AG04449 (cell line): ENCODE results near the gene RAB4A.

Experiments used
- CTCF ChIA-PET: fragments of 350-600 bp; formaldehyde crosslinking; extraction: SDS; loops from one replicate; lab custom pipeline; 2021; ENCODE audit warnings: antibody characterized with exemption; lab: Yijun Ruan, JAX
- POLR2A ChIA-PET: fragments of 400-600, 350-600 bp; formaldehyde crosslinking; extraction: SDS; loops from one replicate; lab custom pipeline; 2020; ENCODE audit warnings: antibody characterized with exemption, inconsistent platforms; lab: Yijun Ruan, JAX
- DNase-seq: peaks from one replicate; pipeline ENCODE4 v3.0.0-alpha.2; 2010; ENCODE audit warnings: low read depth, low spot score
- H3K4me3 ChIP-seq: 2 replicates; pipeline ENCODE4 v1.5.1; 2011; ENCODE audit warnings: low read depth, mild to moderate bottlenecking, control low read depth, low read length
- CTCF ChIP-seq: IDR thresholded peaks from one replicate; pipeline ENCODE4 v1.5.1; 2011; ENCODE audit warnings: mild to moderate bottlenecking, moderate library complexity, low read length, control low read depth, inconsistent platforms; ENCODE audit not compliant: insufficient read depth; ENCODE audit errors: missing control alignments

RAB4A gene

GRCh38 chr1:229226796-229227195, 44.1 kb upstream of the RAB4A start:
- ChIA-PET POLR2A (interaction anchor here (0.6 kb wide), 1 partner anchor 358 kb away, joined by 3 read pairs; no protein-coding TSS in a partner anchor), CTCF (interaction anchor here (0.6 to 7.6 kb wide), 51 partner anchors 8 to 575 kb away, joined by 3 to 144 read pairs (median 4); partner anchors contain the start of gene RHOU)
- H3K4me3 ChIP-seq, result no peak overlapping the region
- DNase-seq, result no peak
- no peak for TF ChIP-seq CTCF

DNA sequence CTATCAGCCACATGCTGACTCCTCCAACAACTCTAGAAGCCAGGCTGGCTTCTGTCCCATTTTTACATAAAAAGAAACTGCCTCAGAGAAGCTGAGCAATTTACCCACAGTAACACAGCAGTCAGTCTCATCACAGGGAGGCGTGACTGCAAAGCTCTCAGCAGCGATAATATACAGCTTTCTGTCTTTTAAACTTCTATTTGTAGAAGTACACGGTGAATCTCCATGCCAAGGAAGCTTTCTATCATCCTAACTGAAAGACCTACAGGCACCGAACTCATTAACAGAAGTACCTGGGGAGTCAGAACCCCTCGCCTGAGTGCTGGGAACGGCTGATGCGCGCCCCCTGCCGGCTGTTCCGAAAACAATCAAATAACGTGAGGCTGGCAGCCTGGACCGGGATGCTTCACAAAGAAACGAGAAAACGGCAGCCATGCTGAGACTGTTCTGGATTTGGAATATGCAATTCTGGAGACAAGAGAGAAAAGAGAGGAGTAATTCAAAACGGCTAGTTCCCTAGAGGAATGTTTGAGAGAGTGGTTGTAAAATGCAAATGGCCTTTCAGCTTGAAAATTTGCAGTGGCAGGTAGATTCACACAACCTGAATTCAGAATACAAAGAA, 43.5 kb upstream of the RAB4A start:
- TF ChIP-seq CTCF, result peak; percentile 80
- no peak for DNase-seq
- ChIA-PET POLR2A (no interaction called here), CTCF (interaction anchor here (0.6 to 7.6 kb wide), 58 partner anchors 9 to 576 kb away, joined by 3 to 144 read pairs (median 4); partner anchors contain the start of gene RHOU)
- no peak overlapping the region for H3K4me3 ChIP-seq

DNA sequence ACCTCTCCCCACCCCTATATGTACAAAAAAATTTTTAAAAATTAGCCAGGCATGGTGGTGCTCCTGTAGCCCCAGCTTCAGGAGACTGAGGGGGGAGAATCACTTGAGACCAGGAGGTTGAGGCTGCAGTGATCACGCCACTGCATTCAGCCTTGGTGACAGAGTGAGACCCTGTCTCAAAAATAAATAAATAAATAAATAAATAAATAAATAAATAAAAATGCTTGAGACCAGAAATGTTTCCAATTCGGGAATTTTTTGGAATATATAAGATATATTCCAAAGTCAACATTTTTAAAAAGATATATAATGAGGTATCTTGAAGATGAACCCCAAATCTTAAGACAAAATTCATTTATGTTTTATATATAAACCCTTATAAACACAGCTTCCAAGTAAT, 42.4 kb upstream of the RAB4A start:
- DNase-seq, result no peak
- H3K4me3 ChIP-seq, result no peak overlapping the region
- no peak for TF ChIP-seq CTCF
- ChIA-PET POLR2A (no interaction called here), CTCF (interaction anchor here (0.5 to 7.6 kb wide), 23 partner anchors 8 to 566 kb away, joined by 3 to 144 read pairs (median 5); partner anchors contain the start of gene RHOU)

DNA sequence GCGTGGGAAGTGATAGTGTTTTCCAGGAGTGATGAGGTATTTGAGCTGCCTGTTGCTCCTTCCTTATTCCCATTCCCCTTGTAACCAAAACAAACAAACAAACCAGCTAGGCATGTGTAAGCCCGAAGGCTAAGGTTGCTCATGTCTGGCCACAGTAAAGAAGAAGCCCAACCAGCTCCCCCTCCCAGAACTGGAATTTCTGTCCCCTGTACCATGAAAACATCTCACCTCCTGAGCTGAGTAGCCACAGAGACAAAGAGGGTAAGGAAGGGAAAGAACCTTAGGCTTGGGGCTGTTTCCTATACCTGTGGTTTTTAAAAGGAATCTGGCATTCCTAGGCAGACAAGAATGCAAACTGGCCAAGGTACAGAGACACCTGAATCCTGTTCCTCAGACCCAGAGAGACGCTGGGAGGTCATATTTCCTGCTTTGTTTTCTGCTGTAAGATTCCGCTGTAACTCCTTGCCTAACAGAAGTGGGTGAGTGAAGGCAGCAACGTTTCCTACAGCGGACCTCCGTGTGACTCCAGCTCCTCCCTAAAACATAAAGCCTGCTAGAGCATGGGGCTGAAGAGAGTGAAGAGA, 41.7 kb upstream of the RAB4A start:
- H3K4me3 ChIP-seq, result no peak overlapping the region

GRCh38 chr1:229229721-229230139, 41.2 kb upstream of the RAB4A start:
- ChIA-PET CTCF (interaction anchor here (0.8 to 7.6 kb wide), 8 partner anchors 8 to 563 kb away, joined by 3 to 144 read pairs (median 16); partner anchors contain the start of gene RHOU), POLR2A (no interaction called here)
- no peak overlapping the region for H3K4me3 ChIP-seq
- no peak for DNase-seq
- no peak for TF ChIP-seq CTCF

More for the DNA sequence above, 41.7 kb upstream of the RAB4A start:
- ChIA-PET POLR2A (no interaction called here), CTCF (interaction anchor here (0.5 to 7.6 kb wide), 12 partner anchors 10 to 567 kb away, joined by 3 to 144 read pairs (median 12); partner anchors contain the start of gene RHOU)
- TF ChIP-seq CTCF, result no peak
- no peak for DNase-seq

DNA sequence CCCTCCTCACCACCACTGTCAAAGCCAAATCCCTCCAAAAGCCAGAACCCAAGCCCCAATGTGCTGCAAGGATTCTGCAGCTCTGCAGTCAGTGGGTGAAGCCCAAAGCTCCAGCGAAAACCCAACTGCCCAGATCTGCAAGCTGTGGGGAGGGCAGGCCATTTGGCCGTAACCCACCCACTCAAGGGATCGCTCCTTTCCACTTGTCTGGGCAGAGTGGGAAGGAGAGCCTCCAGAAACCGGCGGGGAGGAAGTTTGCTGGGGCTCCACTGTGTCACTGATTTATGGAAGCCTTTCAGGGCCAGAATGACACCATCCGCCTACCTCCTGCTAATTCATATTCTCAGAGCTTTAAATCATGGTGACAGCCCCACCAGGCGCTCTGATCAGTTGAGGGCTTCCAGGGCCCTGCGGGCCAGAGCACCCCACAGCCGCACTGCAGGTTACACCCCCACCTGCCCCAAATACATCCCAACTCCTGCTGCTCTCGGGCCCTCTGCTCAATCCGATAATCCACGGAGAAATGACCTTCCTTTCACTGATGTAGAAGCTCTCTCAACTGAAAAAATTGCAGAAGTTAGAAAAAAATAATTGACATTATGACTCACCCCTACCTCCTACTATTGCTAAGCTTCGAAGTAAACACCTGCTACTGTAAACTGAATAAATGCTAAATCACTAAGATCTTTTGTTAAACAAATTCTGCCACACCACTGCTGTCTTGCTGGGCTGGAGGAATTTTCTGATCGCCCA, 40.6 kb upstream of the RAB4A start:
- no peak for DNase-seq
- no peak overlapping the region for H3K4me3 ChIP-seq
- CTCF ChIA-PET, result interaction anchor here (0.8 to 7.6 kb wide), 9 partner anchors 9 to 564 kb away, joined by 3 to 144 read pairs (median 6); partner anchors contain the start of gene RHOU
- no peak for TF ChIP-seq CTCF
- POLR2A ChIA-PET, result no interaction called here
